Tibial nerve (tissue), 4 donors: ENCODE measurements around the gene ADAM15. TPM values are rescaled to one million over a fixed set of nuclear protein-coding genes. Genes with fewer than 3 reads are reported as not detected.
A peak's percentile ranks its signal among the peaks of the same experiment; 100 is the strongest.

Experiments
- DNase-seq, 2 donors: peaks; one replicate each; pipeline ENCODE4 v3.0.0-alpha.2; 2019; ENCODE audit warnings: low spot score in 2 of 2
- H3K27ac ChIP-seq, 4 donors: fragments of 200-600 bp; sonication (generic) in 3 of 4; one replicate each; pipeline ENCODE4 v1.5.1; 2017 to 2019; ENCODE audit warnings: mild to moderate bottlenecking in 1 of 4
- H3K27me3 ChIP-seq, 2 donors: fragments of 200-600 bp; sonication (generic) in 1 of 2; one replicate each; pipeline versions ENCODE4 v1.5.1 to v1.6.0; 2017 to 2019
- H3K36me3 ChIP-seq, 3 donors: fragments of 200-600 bp; sonication (generic); one replicate each; pipeline ENCODE4 v1.5.1; 2018 to 2019
- H3K4me1 ChIP-seq, 4 donors: fragments of 200-600 bp; sonication (generic) in 3 of 4; one replicate each; pipeline ENCODE4 v1.5.1; 2017 to 2019
- H3K4me3 ChIP-seq, 4 donors: fragments of 200-600 bp; sonication (generic) in 3 of 4; one replicate each; pipeline ENCODE4 v1.5.1; 2017 to 2019; ENCODE audit warnings: mild to moderate bottlenecking in 1 of 4, moderate library complexity in 1 of 4
- H3K9me3 ChIP-seq, 4 donors: fragments of 200-600 bp; sonication (generic) in 3 of 4; one replicate each; pipeline ENCODE4 v1.5.1; 2017 to 2019
- EP300 ChIP-seq, 2 donors: sonication (generic); formaldehyde crosslinking; IDR thresholded peaks; one replicate each; pipeline ENCODE4 v1.6.1; 2017; ENCODE audit warnings: antibody characterized with exemption in 2 of 2, mild to moderate bottlenecking in 1 of 2
- POLR2A ChIP-seq, 2 donors: fragments of 450-650 bp; IDR thresholded peaks; one replicate each; pipeline ENCODE4 v1.6.1; 2017; ENCODE audit warnings: antibody characterized with exemption in 2 of 2, mild to moderate bottlenecking in 2 of 2, moderate library complexity in 2 of 2
- WGBS, 2 donors: methylation state at CpG; one replicate each; pipeline ENCODE4 v1.1.5; 2018; 5-methylcytosine and 5-hydroxymethylcytosine counted together
- total RNA-seq, 4 donors: library from RNA; depleted of rRNA; stranded (reverse); fragments of >200 nt; gene quantifications; one replicate each; pipeline ENCODE4 v1.1.0, GENCODE V29; 2016
- TF ChIP-seq, protein P1 (sequence below), 5 experiments: fragments of 200-600 bp in 3 of 5; fragments of 450-650 bp in 2 of 5; sonication (generic) in 3 of 5; IDR thresholded peaks; one replicate each; pipeline ENCODE4 v1.5.1; 2016 to 2019; ENCODE audit warnings: antibody characterized with exemption in 5 of 5, mild to moderate bottlenecking in 3 of 5, moderate library complexity in 2 of 5

ADAM15 gene
- total RNA-seq, 4 donors from 2014 or later, result 111 to 202 (median 168) TPM

DNA sequence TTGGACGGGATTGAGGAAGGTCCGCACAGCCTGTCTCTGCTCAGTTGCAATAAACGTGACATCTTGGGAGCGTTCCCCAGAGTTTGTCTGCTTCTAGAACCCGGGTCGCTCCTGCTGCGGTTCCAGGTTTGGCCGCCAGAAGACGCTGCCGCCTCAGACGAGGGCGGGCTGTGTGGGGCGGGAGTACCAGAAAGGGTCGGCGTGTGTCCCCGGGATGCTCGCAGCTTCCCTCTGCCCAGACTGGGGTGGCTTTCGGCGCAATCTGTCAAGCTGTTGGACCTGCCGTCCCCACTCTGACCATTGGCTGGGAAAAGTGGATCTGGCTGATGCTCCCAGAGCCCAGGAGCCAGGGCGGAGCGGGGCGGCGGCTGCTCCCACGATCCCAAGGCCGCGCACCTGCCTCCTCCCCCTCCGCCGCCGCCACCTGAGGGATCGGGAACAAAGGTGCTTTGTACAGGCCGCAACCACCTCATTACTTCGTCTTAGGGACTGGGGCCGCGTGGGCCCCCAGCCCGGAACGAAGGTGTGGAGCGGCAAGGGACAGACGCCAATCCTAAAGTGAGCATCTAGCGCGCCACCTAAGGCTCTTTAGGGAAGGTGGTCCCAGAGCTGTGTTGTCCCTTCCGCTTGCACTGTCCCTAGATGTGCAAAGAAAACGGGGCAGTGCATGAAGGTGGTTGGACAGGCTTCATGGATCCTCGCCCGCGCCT lies 11.7 kb downstream of the ADAM15 start:
- WGBS, 2 donors, result 6% methylated on average over 26 to 32 of the region's 46 CpGs
- Histone ChIP-seq H3K27me3 (no peaks in the 10 kb centered on the region), H3K4me1 (peaks cover 0 to 38% (median 23%) of the 10 kb centered on the region in 4 donors), H3K9me3 (no peaks in the 10 kb centered on the region), H3K27ac (peak overlapping the region in 2 of 4 donors; percentile 80 to 85), H3K36me3 (peaks cover 0 to 41% (median 0%) of the 10 kb centered on the region in 3 donors), H3K4me3 (peak overlapping the region; percentile 47 to 84 (median 75))
- no peak for TF ChIP-seq POLR2A (IDR thresholded peaks at IDR 0.05)
- TF ChIP-seq, protein P1, sequence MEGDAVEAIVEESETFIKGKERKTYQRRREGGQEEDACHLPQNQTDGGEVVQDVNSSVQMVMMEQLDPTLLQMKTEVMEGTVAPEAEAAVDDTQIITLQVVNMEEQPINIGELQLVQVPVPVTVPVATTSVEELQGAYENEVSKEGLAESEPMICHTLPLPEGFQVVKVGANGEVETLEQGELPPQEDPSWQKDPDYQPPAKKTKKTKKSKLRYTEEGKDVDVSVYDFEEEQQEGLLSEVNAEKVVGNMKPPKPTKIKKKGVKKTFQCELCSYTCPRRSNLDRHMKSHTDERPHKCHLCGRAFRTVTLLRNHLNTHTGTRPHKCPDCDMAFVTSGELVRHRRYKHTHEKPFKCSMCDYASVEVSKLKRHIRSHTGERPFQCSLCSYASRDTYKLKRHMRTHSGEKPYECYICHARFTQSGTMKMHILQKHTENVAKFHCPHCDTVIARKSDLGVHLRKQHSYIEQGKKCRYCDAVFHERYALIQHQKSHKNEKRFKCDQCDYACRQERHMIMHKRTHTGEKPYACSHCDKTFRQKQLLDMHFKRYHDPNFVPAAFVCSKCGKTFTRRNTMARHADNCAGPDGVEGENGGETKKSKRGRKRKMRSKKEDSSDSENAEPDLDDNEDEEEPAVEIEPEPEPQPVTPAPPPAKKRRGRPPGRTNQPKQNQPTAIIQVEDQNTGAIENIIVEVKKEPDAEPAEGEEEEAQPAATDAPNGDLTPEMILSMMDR (IDR thresholded peaks at IDR 0.05), result peak; percentile 63 to 77 (median 70)
- no peak for TF ChIP-seq EP300 (IDR thresholded peaks at IDR 0.05)
- DNase-seq, result peak in 1 of 2 donors; percentile 60

DNA sequence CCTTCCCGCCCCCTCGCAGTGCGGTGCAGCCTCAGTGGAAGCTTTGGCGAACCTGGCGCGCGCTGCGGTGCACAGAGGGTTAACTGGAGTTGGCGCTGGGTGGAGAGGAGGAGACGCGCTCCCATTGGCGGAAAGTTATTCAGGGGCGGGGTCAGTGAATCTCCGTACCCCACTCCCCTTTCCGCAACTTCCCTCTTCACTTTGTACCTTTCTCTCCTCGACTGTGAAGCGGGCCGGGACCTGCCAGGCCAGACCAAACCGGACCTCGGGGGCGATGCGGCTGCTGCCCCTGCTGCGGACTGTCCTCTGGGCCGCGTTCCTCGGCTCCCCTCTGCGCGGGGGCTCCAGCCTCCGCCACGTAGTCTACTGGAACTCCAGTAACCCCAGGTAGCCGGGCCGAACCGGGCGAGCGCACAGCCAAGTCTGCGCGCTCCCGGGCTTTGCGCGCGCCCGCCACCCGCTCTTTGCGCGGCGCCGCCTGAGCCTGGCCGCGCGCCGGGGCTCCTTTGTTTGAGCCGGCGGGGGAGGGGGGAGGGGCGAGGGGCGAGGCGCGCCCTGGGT lies 12.5 kb downstream of the ADAM15 start, which contains the start of gene EFNA4:
EFNA4 (plus strand) TSS at position 191 of the 561 bp plus-strand sequence; CDS start at position 275, 84 bp downstream.
- H3K9me3 ChIP-seq, result no peaks in the 10 kb centered on the region
- H3K27ac ChIP-seq, result peak within 1 kb of the TSS; percentile 11 to 85 (median 80)
- TF ChIP-seq, protein P1 (IDR thresholded peaks at IDR 0.05), result no peak
- TF ChIP-seq EP300 (IDR thresholded peaks at IDR 0.05) (peak in 1 of 2 donors; percentile 36), POLR2A (IDR thresholded peaks at IDR 0.05) (no peak)
- H3K4me1 ChIP-seq, result peaks cover 0 to 38% (median 23%) of the 10 kb centered on the region in 4 donors
- H3K36me3 ChIP-seq, result peaks cover 0 to 33% (median 0%) of the 10 kb centered on the region in 3 donors
- peak within 1 kb of the TSS; percentile 47 to 84 (median 75) for H3K4me3 ChIP-seq
- WGBS, 2 donors, result 0 to 2% methylated on average over 30 to 46 of the region's 57 CpGs
- no peaks in the 10 kb centered on the region for H3K27me3 ChIP-seq
- peak; percentile 59 to 79 for DNase-seq

DNA sequence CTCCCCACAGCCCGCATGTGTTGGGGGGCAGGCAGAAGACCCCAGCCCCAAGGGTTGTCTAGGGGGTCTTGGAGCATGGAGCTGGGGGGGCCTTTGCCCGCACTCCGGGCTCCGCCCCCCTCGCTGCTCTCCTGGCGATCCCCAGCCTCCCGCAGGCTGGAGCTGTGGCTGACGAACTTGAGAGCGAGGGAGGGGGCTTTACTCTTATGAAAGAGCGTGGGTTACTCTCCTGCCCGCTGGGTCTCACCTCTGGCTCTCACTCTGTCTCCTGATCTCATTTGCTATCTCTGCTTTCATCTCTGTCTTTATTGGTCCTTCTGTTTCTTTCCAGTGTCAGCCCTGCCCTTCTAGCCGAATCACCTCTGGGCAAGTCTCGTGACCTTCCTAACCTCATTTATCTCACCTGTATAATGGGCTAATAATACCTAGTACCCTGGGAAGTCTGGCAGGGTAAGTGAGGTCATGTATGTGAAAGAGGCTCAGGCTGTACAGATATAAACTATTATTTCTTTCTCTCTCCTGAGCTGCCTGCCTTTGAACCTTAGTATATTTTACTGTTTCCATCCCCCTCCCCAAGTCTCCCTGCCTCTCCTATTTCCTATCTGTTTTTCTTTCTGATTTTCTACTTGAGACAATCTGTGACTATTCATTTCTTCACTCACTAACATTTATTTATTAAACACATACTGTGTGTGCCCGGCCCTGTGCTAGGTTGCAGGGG lies 13.2 kb downstream of the ADAM15 start:
- DNase-seq, result no peak
- Histone ChIP-seq H3K4me1 (peaks cover 0 to 38% (median 23%) of the 10 kb centered on the region in 4 donors), H3K27ac (peak overlapping the region; percentile 11 to 85 (median 80)), H3K4me3 (peak overlapping the region; percentile 47 to 84 (median 75)), H3K27me3 (no peaks in the 10 kb centered on the region), H3K36me3 (peaks cover 0 to 33% (median 0%) of the 10 kb centered on the region in 3 donors), H3K9me3 (no peaks in the 10 kb centered on the region)
- TF ChIP-seq EP300 (IDR thresholded peaks at IDR 0.05) (no peak), POLR2A (IDR thresholded peaks at IDR 0.05) (no peak)
- TF ChIP-seq, protein P1 (IDR thresholded peaks at IDR 0.05), result no peak
- WGBS, 2 donors, result 10 to 11% methylated on average over 9 to 14 of the region's 14 CpGs

DNA sequence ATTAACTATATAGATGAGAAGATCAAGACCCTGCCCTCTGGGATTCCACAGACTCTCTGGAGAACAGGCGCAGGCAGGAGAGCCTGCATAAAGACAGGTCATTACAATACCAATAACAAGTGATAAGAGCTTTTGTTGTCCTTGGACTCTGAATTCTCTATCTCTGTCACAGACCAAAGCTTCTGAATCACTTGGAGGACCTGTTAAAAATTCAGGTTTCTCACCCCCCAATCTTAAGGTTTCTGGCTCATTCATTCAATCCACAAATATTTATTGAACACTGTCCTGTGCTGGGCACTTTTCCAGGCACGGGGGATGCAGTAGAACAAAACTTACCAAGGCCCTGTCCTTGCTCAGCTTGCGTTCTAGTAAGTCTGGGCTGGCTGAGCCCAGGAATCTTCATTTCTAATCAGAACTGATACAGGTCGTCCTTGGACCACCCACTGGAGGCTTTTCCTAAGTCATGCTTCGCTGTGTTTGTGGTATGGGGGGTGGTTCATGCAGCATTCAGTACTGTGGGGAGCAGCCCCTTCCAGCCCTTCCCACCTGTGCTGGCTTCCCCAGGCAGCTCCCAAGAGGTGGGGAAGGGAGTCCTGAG lies 13.8 kb downstream of the ADAM15 start:
- H3K27ac ChIP-seq, result no peak overlapping the region
- 75 to 77% methylated on average over 5 of the region's 5 CpGs for WGBS, 2 donors
- TF ChIP-seq, protein P1 (IDR thresholded peaks at IDR 0.05), result no peak
- no peak for TF ChIP-seq POLR2A (IDR thresholded peaks at IDR 0.05)
- TF ChIP-seq EP300 (IDR thresholded peaks at IDR 0.05), result no peak
- DNase-seq, result no peak
- no peak overlapping the region for H3K4me3 ChIP-seq
- H3K36me3 ChIP-seq, result peaks cover 0 to 29% (median 0%) of the 10 kb centered on the region in 3 donors
- no peaks in the 10 kb centered on the region for H3K27me3 ChIP-seq
- H3K9me3 ChIP-seq, result no peaks in the 10 kb centered on the region
- peaks cover 0 to 44% (median 24%) of the 10 kb centered on the region in 4 donors for H3K4me1 ChIP-seq
